Ishikawa (cell line): Measurements from ENCODE around the gene PRR3.

ENCODE experiments used
- CEBPB ChIP-seq: IDR thresholded peaks from 2 replicates; pipeline ENCODE4 v1.6.1; 2012
- CREB1 ChIP-seq: IDR thresholded peaks from 2 replicates; pipeline ENCODE4 v1.6.1; 2012; ENCODE audit warnings: low read depth
- EGR1 ChIP-seq: IDR thresholded peaks from 2 replicates; pipeline ENCODE4 v1.6.1; 2012
- EP300 ChIP-seq: IDR thresholded peaks from 2 replicates; pipeline ENCODE4 v1.6.1; 2012; ENCODE audit warnings: borderline replicate concordance
- FOXM1 ChIP-seq: IDR thresholded peaks from 2 replicates; pipeline ENCODE4 v1.6.1; 2012; ENCODE audit warnings: low read depth, borderline replicate concordance
- NFIC ChIP-seq: IDR thresholded peaks from 2 replicates; pipeline ENCODE4 v1.6.1; 2012
- RAD21 ChIP-seq: IDR thresholded peaks from 2 replicates; pipeline ENCODE4 v1.6.1; 2012; ENCODE audit warnings: low read depth
- TAF1 ChIP-seq: IDR thresholded peaks from 2 replicates; pipeline ENCODE4 v1.6.1; 2012; ENCODE audit warnings: low read depth, mild to moderate bottlenecking
- TCF12 ChIP-seq: IDR thresholded peaks from 2 replicates; pipeline ENCODE4 v1.6.1; 2012; ENCODE audit warnings: low read depth
- TEAD4 ChIP-seq: IDR thresholded peaks from 2 replicates; pipeline ENCODE4 v1.6.1; 2012
- YY1 ChIP-seq: IDR thresholded peaks from 2 replicates; pipeline ENCODE4 v1.6.1; 2012; ENCODE audit warnings: low read depth
- ZBTB7A ChIP-seq: IDR thresholded peaks from 2 replicates; pipeline ENCODE4 v1.6.1; 2012; ENCODE audit warnings: low read depth
- TF ChIP-seq, protein P1 (sequence below): IDR thresholded peaks from 2 replicates; pipeline ENCODE4 v1.6.1; 2012; ENCODE audit warnings: low read depth, mild to moderate bottlenecking
- TF ChIP-seq, protein P2 (sequence below): IDR thresholded peaks from 2 replicates; pipeline ENCODE4 v1.6.1; 2012
- TF ChIP-seq, protein P3 (sequence below): IDR thresholded peaks from 2 replicates; pipeline ENCODE4 v1.6.1; 2012

PRR3 gene

DNA sequence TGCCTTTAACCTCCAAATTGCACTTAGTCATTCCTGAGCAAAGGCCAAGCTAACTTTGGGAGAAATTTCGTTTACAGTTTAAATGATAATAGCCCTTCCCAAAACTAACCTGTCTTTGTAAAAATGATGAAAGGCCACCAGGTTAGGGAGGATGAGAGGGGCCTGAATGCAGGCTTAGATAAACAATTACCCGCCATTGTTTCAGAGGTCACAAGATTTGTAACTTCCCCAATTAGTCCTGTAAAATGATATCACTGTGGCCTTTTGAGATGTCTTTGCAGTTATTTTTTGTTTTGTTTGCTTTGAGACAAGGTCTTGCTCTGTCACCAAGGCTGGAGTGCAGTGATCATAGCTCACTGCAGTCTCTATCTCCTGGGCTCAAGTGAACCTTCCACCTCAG, 27.1 kb upstream of the PRR3 start:
- TF ChIP-seq YY1 = no peak

- TF ChIP-seq, protein P1, sequence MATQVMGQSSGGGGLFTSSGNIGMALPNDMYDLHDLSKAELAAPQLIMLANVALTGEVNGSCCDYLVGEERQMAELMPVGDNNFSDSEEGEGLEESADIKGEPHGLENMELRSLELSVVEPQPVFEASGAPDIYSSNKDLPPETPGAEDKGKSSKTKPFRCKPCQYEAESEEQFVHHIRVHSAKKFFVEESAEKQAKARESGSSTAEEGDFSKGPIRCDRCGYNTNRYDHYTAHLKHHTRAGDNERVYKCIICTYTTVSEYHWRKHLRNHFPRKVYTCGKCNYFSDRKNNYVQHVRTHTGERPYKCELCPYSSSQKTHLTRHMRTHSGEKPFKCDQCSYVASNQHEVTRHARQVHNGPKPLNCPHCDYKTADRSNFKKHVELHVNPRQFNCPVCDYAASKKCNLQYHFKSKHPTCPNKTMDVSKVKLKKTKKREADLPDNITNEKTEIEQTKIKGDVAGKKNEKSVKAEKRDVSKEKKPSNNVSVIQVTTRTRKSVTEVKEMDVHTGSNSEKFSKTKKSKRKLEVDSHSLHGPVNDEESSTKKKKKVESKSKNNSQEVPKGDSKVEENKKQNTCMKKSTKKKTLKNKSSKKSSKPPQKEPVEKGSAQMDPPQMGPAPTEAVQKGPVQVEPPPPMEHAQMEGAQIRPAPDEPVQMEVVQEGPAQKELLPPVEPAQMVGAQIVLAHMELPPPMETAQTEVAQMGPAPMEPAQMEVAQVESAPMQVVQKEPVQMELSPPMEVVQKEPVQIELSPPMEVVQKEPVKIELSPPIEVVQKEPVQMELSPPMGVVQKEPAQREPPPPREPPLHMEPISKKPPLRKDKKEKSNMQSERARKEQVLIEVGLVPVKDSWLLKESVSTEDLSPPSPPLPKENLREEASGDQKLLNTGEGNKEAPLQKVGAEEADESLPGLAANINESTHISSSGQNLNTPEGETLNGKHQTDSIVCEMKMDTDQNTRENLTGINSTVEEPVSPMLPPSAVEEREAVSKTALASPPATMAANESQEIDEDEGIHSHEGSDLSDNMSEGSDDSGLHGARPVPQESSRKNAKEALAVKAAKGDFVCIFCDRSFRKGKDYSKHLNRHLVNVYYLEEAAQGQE = no peak
These were observed 23.4 kb upstream of the PRR3 start for GRCh38 chr6:30533460-30534294.

DNA sequence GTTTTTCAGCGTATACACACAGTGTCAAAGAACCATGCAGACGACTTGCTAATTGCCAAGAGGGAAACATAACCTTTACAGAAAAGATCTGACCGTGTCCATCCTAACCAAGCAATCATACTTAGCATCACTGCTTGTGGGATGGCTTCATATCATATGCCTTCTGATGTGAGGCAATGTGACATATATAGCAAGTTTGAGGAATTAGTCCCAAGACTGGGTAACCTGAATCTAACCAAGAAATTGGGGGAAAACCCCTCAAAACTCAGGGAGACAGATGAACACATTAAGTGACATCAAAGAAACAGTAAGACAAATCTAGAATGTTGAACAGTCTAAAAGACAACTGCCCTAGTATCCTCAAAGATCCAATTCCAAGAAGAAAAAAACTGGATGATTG, 19.2 kb upstream of the PRR3 start:
- TF ChIP-seq, protein P2, sequence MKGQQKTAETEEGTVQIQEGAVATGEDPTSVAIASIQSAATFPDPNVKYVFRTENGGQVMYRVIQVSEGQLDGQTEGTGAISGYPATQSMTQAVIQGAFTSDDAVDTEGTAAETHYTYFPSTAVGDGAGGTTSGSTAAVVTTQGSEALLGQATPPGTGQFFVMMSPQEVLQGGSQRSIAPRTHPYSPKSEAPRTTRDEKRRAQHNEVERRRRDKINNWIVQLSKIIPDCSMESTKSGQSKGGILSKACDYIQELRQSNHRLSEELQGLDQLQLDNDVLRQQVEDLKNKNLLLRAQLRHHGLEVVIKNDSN = no peak

DNA sequence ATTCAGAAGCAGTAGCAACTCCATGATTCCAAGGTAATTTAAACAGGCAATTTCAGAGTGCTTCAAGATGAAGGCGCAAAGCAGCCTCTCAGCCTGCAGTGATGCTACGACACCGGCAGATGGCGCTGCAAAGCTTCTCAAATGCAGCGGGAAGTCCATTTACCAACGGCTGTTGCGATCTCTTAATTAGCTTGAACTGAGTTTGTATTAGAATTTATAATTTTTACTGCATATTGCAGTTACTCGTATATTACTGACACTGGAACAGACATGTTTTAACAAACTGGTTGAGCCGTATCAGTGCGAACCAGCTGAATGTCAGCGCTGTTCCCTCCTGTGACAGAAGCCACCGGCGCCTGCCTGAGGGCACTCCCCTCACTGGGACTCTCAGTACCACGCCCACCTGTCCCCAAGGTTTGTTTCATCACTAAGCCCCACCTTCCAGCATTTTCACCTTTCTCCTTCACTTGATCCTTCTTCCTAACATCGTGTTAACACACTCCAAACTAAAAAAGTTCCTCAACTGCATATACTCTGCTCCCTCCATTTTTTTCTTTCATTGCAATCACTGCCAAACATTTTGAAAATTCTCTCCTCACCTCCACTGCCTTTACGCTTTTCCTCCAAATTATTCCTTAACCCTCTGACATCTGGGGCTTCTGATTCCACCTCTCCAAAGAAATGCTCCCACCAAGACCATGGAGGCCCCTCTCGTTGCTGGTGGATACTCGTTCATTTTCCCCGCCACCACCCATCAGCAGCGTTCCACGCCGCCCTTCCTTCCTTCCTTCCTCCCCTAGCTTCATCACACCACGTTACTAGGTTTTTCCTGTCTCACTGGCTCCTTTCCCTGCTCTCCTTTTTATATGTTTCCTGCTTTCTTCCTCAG, 15.3 kb upstream of the PRR3 start:
- TF ChIP-seq YY1 = peak; percentile 37; the same call in 1 of the 2 replicates
- peak; percentile 74 for TF ChIP-seq RAD21
- no peak for TF ChIP-seq TAF1
- TF ChIP-seq, protein P3, sequence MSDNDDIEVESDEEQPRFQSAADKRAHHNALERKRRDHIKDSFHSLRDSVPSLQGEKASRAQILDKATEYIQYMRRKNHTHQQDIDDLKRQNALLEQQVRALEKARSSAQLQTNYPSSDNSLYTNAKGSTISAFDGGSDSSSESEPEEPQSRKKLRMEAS = peak; percentile 38; the same call in 1 of the 2 replicates

- TF ChIP-seq EGR1 = no peak
- no peak for TF ChIP-seq FOXM1
- TF ChIP-seq ZBTB7A = no peak
- no peak for TF ChIP-seq RAD21
- TF ChIP-seq, protein P1 = no peak
- TF ChIP-seq TCF12 = no peak
- TF ChIP-seq EP300 = no peak
- TF ChIP-seq NFIC = no peak
- TF ChIP-seq, protein P2 = no peak
- no peak for TF ChIP-seq CEBPB
- no peak for TF ChIP-seq CREB1
These were observed 14.7 kb upstream of the PRR3 start for GRCh38 chr6:30542404-30542725.

DNA sequence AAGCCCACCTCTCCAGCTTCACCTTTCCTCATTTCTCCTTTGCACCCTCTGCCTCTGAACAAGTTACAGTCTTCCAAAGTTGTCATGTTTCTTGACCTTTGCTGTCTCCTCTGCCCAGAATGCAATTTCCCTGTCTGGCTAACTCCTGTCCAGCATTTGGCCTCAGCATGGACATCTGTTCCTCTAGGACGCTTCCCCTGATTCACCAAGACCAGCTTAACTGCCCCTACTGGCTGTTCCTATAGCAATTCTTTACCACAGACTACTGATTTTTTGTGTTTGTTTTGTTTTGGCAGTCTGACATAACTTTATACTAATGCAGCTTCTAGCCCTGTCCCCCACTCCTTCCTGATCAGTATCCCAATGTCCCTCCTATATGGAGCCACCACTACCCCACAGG, 14.2 kb upstream of the PRR3 start:
- TF ChIP-seq TCF12 = no peak
- TF ChIP-seq CEBPB = no peak
- TF ChIP-seq NFIC = no peak
- no peak for TF ChIP-seq EGR1
- no peak for TF ChIP-seq FOXM1
- no peak for TF ChIP-seq YY1
- no peak for TF ChIP-seq TAF1

DNA sequence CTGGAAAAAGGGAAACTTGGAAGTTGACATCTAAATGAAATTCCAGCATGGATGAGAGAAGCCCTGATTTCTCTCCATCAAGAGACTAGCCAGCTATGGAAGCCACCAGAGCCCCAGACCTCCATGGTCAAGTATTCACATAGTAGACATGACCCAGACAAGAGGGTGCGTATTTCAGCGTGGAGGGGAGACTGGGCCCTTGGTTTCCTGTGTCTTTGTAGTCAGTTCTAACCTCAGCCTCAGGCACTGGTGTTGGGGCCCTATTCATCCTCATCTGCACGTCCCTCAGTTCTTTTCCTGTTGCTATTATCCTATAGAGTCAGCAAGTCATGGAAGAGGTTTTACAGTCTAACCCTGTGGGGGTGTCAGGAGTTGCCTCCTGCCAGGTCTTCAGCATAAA, 13.3 kb upstream of the PRR3 start:
- TF ChIP-seq RAD21 (no peak), CREB1 (no peak), EGR1 (no peak), TAF1 (no peak), YY1 (no peak), FOXM1 (no peak), EP300 (no peak), NFIC (no peak), CEBPB (no peak), TCF12 (no peak), TEAD4 (no peak)
- TF ChIP-seq, protein P3 = no peak
- TF ChIP-seq, protein P1 = no peak
